Rectal smooth muscle tissue (tissue), 1 donor: ENCODE data around the gene SST.
"Not testable (repeated sequence)": the region's sequence is repeated elsewhere in the genome, so short reads cannot be mapped to it uniquely, and the experiment has no call there.

Source experiments
- H3K27ac ChIP-seq: one replicate; pipeline ENCODE4 v1.7.0; 2013; ENCODE audit warnings: low read depth, low read length, inconsistent platforms
- H3K27me3 ChIP-seq: one replicate; pipeline ENCODE4 v1.7.0; 2013; ENCODE audit warnings: low read length; ENCODE audit not compliant: control insufficient read depth, insufficient read depth
- H3K36me3 ChIP-seq: one replicate; pipeline ENCODE4 v1.7.0; 2013; ENCODE audit warnings: low read length; ENCODE audit not compliant: control insufficient read depth, insufficient read depth
- H3K4me1 ChIP-seq: one replicate; pipeline ENCODE4 v1.7.0; 2013; ENCODE audit warnings: low read length; ENCODE audit not compliant: control insufficient read depth, insufficient read depth
- H3K4me3 ChIP-seq: one replicate; pipeline ENCODE4 v1.7.0; 2013; ENCODE audit warnings: low read length
- H3K9ac ChIP-seq: one replicate; pipeline ENCODE4 v1.7.0; 2013; ENCODE audit warnings: low read length

SST gene

GRCh38 chr3:187678726-187679268 is 8.6 kb upstream of the SST start:
- H3K27me3 ChIP-seq, result no peaks in the 10 kb centered on the region
- no peak overlapping the region for H3K27ac ChIP-seq
- H3K4me3 ChIP-seq, result no peak overlapping the region
- H3K4me1 ChIP-seq, result no peaks in the 10 kb centered on the region
- no peak overlapping the region for H3K9ac ChIP-seq
- H3K36me3 ChIP-seq, result no peaks in the 10 kb centered on the region

GRCh38 chr3:187677604-187678003 is 7.4 kb upstream of the SST start:
- Histone ChIP-seq H3K4me1 (no peaks in the 10 kb centered on the region), H3K4me3 (no peak overlapping the region), H3K9ac (no peak overlapping the region), H3K27me3 (no peaks in the 10 kb centered on the region), H3K27ac (no peak overlapping the region), H3K36me3 (no peaks in the 10 kb centered on the region)

GRCh38 chr3:187673012-187673411 is 2.8 kb upstream of the SST start:
- H3K36me3 ChIP-seq, result no peaks in the 10 kb centered on the region
- no peak overlapping the region for H3K9ac ChIP-seq
- peaks cover 4% of the 10 kb centered on the region for H3K27me3 ChIP-seq
- H3K27ac ChIP-seq, result no peak overlapping the region
- no peak overlapping the region for H3K4me3 ChIP-seq
- no peaks in the 10 kb centered on the region for H3K4me1 ChIP-seq

- peaks cover 4% of the 10 kb centered on the region for H3K27me3 ChIP-seq
- no peak overlapping the region for H3K9ac ChIP-seq
- no peaks in the 10 kb centered on the region for H3K4me1 ChIP-seq
- H3K36me3 ChIP-seq, result no peaks in the 10 kb centered on the region
- no peak overlapping the region for H3K4me3 ChIP-seq
- no peak overlapping the region for H3K27ac ChIP-seq
Measured at GRCh38 chr3:187667526-187667925, 2.7 kb downstream of the SST start.

- no peak overlapping the region for H3K27ac ChIP-seq
- peaks cover 4% of the 10 kb centered on the region for H3K27me3 ChIP-seq
- H3K36me3 ChIP-seq, result no peaks in the 10 kb centered on the region
- no peaks in the 10 kb centered on the region for H3K4me1 ChIP-seq
- H3K9ac ChIP-seq, result no peak overlapping the region
- no peak overlapping the region for H3K4me3 ChIP-seq
Measured at GRCh38 chr3:187665764-187666402, 4.3 kb downstream of the SST start.

- H3K4me1 ChIP-seq, result no peaks in the 10 kb centered on the region
- H3K9ac ChIP-seq, result no peak overlapping the region
- no peaks in the 10 kb centered on the region for H3K27me3 ChIP-seq
- H3K4me3 ChIP-seq, result no peak overlapping the region
- no peaks in the 10 kb centered on the region for H3K36me3 ChIP-seq
- H3K27ac ChIP-seq, result no peak overlapping the region
Measured at GRCh38 chr3:187665010-187665409, 5.2 kb downstream of the SST start.

- no peaks in the 10 kb centered on the region for H3K36me3 ChIP-seq
- no peaks in the 10 kb centered on the region for H3K27me3 ChIP-seq
Measured at GRCh38 chr3:187662848-187663409, 7.3 kb downstream of the SST start.

GRCh38 chr3:187661267-187661666 is 8.9 kb downstream of the SST start:
- no peak overlapping the region for H3K27ac ChIP-seq
- no peaks in the 10 kb centered on the region for H3K4me1 ChIP-seq
- H3K4me3 ChIP-seq, result no peak overlapping the region
- no peaks in the 10 kb centered on the region for H3K36me3 ChIP-seq
- H3K9ac ChIP-seq, result no peak overlapping the region
- H3K27me3 ChIP-seq, result no peaks in the 10 kb centered on the region

More at GRCh38 chr3:187662848-187663409, 7.3 kb downstream of the SST start:
- Histone ChIP-seq H3K27ac (no peak overlapping the region), H3K9ac (no peak overlapping the region), H3K4me1 (no peaks in the 10 kb centered on the region), H3K4me3 (no peak overlapping the region)

- Histone ChIP-seq H3K4me1 (no peaks in the 10 kb centered on the region), H3K4me3 (no peak overlapping the region), H3K9ac (no peak overlapping the region), H3K36me3 (no peaks in the 10 kb centered on the region), H3K27ac (no peak overlapping the region), H3K27me3 (peaks cover 3% of the 10 kb centered on the region)
Measured at GRCh38 chr3:187651282-187651681, 18.9 kb downstream of the SST start.

- Histone ChIP-seq H3K4me1 (no peaks in the 10 kb centered on the region), H3K4me3 (no peak overlapping the region), H3K36me3 (no peaks in the 10 kb centered on the region), H3K27ac (no peak overlapping the region), H3K27me3 (peaks cover 3% of the 10 kb centered on the region), H3K9ac (no peak overlapping the region)
Measured at GRCh38 chr3:187648177-187648576, 22.0 kb downstream of the SST start.

GRCh38 chr3:187646906-187647660 is 23.1 kb downstream of the SST start:
- peaks cover 3% of the 10 kb centered on the region for H3K27me3 ChIP-seq
- no peak overlapping the region for H3K9ac ChIP-seq
- H3K4me3 ChIP-seq, result no peak overlapping the region
- H3K27ac ChIP-seq, result no peak overlapping the region
- H3K4me1 ChIP-seq, result no peaks in the 10 kb centered on the region
- H3K36me3 ChIP-seq, result no peaks in the 10 kb centered on the region

- not testable (repeated sequence) for H3K27me3 ChIP-seq, H3K36me3 ChIP-seq, H3K9ac ChIP-seq, H3K27ac ChIP-seq, H3K4me1 ChIP-seq, H3K4me3 ChIP-seq
Measured at GRCh38 chr3:187645379-187645778, 24.8 kb downstream of the SST start.
